HepG2 (cell line): ENCODE data around the gene CAPS. TPM values are rescaled to one million over a fixed set of nuclear protein-coding genes. Genes with fewer than 3 reads are reported as not detected.
A peak's percentile ranks its signal among the peaks of the same experiment; 100 is the strongest.

Experiments
- ATAC-seq: fragments of 200-7000 bp; cut with Tn5 transposase; 3 replicates; pipeline ENCODE4 v1.9.1; 2020; ENCODE audit warnings: mild to moderate bottlenecking, moderate library complexity
- BruUV-seq: library from RNA; stranded (reverse); fragments of 400-500 nt; replicated peaks from 2 replicates; lab custom pipeline; 2021; lab: Mats Ljungman, UMichigan
- CTCF ChIA-PET: fragments of 300-600 bp; formaldehyde crosslinking; extraction: SDS; loops from one replicate; lab custom pipeline; 2021; ENCODE audit warnings: low total read pairs, inconsistent platforms, low intra/inter-chr PET ratio; lab: Yijun Ruan, JAX
- POLR2A ChIA-PET: fragments of 350-600 bp; sonication (Branson Sonifier 250); formaldehyde crosslinking; loops from one replicate; lab custom pipeline; 2020; ENCODE audit warnings: antibody characterized with exemption, inconsistent platforms; lab: Yijun Ruan, JAX
- DNase-seq: peaks from one replicate; pipeline ENCODE4 v3.0.0-alpha.2; 2015; ENCODE audit warnings: low spot score
- FAIRE-seq: peaks from 3 replicates; lab custom pipeline; 2011; peaks lifted over from hg19 to GRCh38; lab: Jason Lieb, UNC
- H2AFZ ChIP-seq: one replicate; pipeline ENCODE4 v1.6.1; 2011; ENCODE audit warnings: low read length, inconsistent platforms
- H3K27ac ChIP-seq: fragments of 300-600 bp; 3 replicates; pipeline ENCODE4 v1.8.0; 2011; ENCODE audit warnings: mixed run types, mild to moderate bottlenecking, mixed read lengths, low read length, inconsistent platforms; ENCODE audit not compliant: insufficient read depth; ENCODE audit errors: extremely low read length
- H3K27me3 ChIP-seq, 2 experiments: fragments of 200-600 bp in 1 of 2; 2 replicates in 1 of 2; 3 replicates in 1 of 2; pipeline versions ENCODE4 v1.6.0 to v1.8.0; 2011; ENCODE audit warnings: low read length in 2 of 2, mild to moderate bottlenecking in 2 of 2, moderate library complexity in 2 of 2, inconsistent platforms in 1 of 2; ENCODE audit not compliant: insufficient read depth in 2 of 2, control insufficient read depth in 1 of 2
- H3K36me3 ChIP-seq, 2 experiments: fragments of 200-600 bp in 1 of 2; replicated peaks in 1 of 2; 2 replicates in 1 of 2; 3 replicates in 1 of 2; pipeline versions ENCODE4 v1.5.1 to v1.8.0; 2011; ENCODE audit warnings: low read length in 2 of 2, inconsistent platforms in 1 of 2; ENCODE audit not compliant: insufficient read depth in 2 of 2, control insufficient read depth in 1 of 2
- H3K4me1 ChIP-seq: 2 replicates; pipeline ENCODE4 v1.5.1; 2012; ENCODE audit warnings: low read length, inconsistent platforms; ENCODE audit not compliant: insufficient read depth
- H3K4me2 ChIP-seq: 2 replicates; pipeline ENCODE4 v1.6.0; 2011; ENCODE audit warnings: low read depth, low read length, inconsistent platforms
- H3K4me3 ChIP-seq, 3 experiments: fragments of 200-600 bp in 1 of 3; sonication (generic), shearing (Covaris generic) in 1 of 3; replicated peaks in 1 of 3; 2 replicates each; pipeline ENCODE4 v1.5.1; 2011 to 2016; ENCODE audit warnings: low read length in 3 of 3, inconsistent platforms in 2 of 3, low read depth in 2 of 3, mild to moderate bottlenecking in 2 of 3, control low read depth in 1 of 3, mixed read lengths in 1 of 3; ENCODE audit not compliant: insufficient read depth in 1 of 3
- H3K79me2 ChIP-seq: one replicate; pipeline ENCODE4 v1.6.1; 2011; ENCODE audit warnings: low read length, inconsistent platforms; ENCODE audit not compliant: insufficient read depth
- H3K9ac ChIP-seq: 2 replicates; pipeline ENCODE4 v1.6.0; 2011; ENCODE audit warnings: mild to moderate bottlenecking, low read depth, low read length, inconsistent platforms; ENCODE audit not compliant: insufficient read depth
- H3K9me3 ChIP-seq: 2 replicates; pipeline ENCODE4 v1.5.1; 2012; ENCODE audit warnings: mild to moderate bottlenecking, low read length
- H4K20me1 ChIP-seq: 2 replicates; pipeline ENCODE4 v1.6.0; 2011; ENCODE audit warnings: inconsistent platforms, mild to moderate bottlenecking, low read length, moderate library complexity; ENCODE audit not compliant: insufficient read depth
- FOXK2 ChIP-seq: fragments of 450-650 bp; IDR thresholded peaks from 2 replicates; pipeline ENCODE4 v1.6.1; 2016
- GABPA ChIP-seq, 2 experiments: IDR thresholded peaks; 2 replicates each; pipeline ENCODE4 v1.6.1; 2011 to 2016; ENCODE audit warnings: low read depth in 2 of 2, low read length in 1 of 2, missing biosample characterization in 1 of 2, missing genetic modification characterization in 1 of 2
- HMG20B ChIP-seq: conservative IDR thresholded peaks from 2 replicates; pipeline ENCODE4 v1.6.1; 2016; ENCODE audit warnings: missing genetic modification reagents, missing compliant biosample characterization
- LCORL ChIP-seq, 2 experiments: fragments of 450-650 bp in 1 of 2; sonication (generic) in 1 of 2; formaldehyde crosslinking in 1 of 2; IDR thresholded peaks; 2 replicates each; pipeline versions ENCODE4 v1.5.0 to v1.6.1; 2017 to 2020; ENCODE audit warnings: antibody characterized with exemption in 1 of 2, missing genetic modification reagents in 1 of 2
- PATZ1 ChIP-seq: sonication (generic); formaldehyde crosslinking; IDR thresholded peaks from 2 replicates; pipeline ENCODE4 v1.4.0; 2020; ENCODE audit warnings: missing genetic modification reagents
- RNF2 ChIP-seq: fragments of 450-650 bp; conservative IDR thresholded peaks from 2 replicates; pipeline ENCODE4 v1.6.1; 2016; ENCODE audit warnings: low read depth
- SALL1 ChIP-seq: sonication (generic); formaldehyde crosslinking; IDR thresholded peaks from 2 replicates; pipeline ENCODE4 v1.8.0; 2022; ENCODE audit warnings: mild to moderate bottlenecking, missing genetic modification reagents
- SAP130 ChIP-seq: IDR thresholded peaks from 2 replicates; pipeline ENCODE4 v1.6.1; 2016; ENCODE audit warnings: low read depth
- TEAD2 ChIP-seq: sonication (generic); formaldehyde crosslinking; IDR thresholded peaks from 2 replicates; pipeline ENCODE4 v1.9.0; 2021; ENCODE audit warnings: missing genetic modification reagents
- TGIF2 ChIP-seq: IDR thresholded peaks from 2 replicates; pipeline ENCODE4 v1.6.1; 2016; ENCODE audit warnings: control low read depth, missing compliant biosample characterization
- ZNF468 ChIP-seq: sonication (generic); formaldehyde crosslinking; IDR thresholded peaks from 2 replicates; pipeline ENCODE4 v1.8.0; 2022; ENCODE audit warnings: mild to moderate bottlenecking, moderate library complexity, missing genetic modification reagents
- ZNF558 ChIP-seq: sonication (generic); formaldehyde crosslinking; IDR thresholded peaks from 2 replicates; pipeline ENCODE4 v1.9.0; 2022; ENCODE audit warnings: mild to moderate bottlenecking, missing genetic modification reagents, borderline replicate concordance
- WGBS: methylation state at CpG from one replicate; pipeline ENCODE4 v1.1.6; 2017; ENCODE audit warnings: low lambda C conversion rate; 5-methylcytosine and 5-hydroxymethylcytosine counted together
- in situ Hi-C: cut with HindIII; loops from 2 replicates; pipeline ENCODE4 v1.10.0; 2017; ENCODE audit warnings: low pct_unique_long_range_greater_than_20kb; ENCODE audit not compliant: extremely low pct_ligation_motif_present
- intact Hi-C: fragments of 100-400 bp; cut with micrococcal nuclease; formaldehyde crosslinking; loops from one replicate; pipeline ENCODE4 v1.10.0; 2022; ENCODE audit not compliant: unreplicated experiment
- polyA plus RNA-seq, 8 experiments: library from polyadenylated mRNA; depleted of rRNA in 3 of 8; stranded (reverse) in 7 of 8; unstranded in 1 of 8; fragments of >200 nt; fragmentation: Illumina TruSeq in 4 of 8; extraction: Trizol in 4 of 8; gene quantifications; 2 replicates each; pipeline versions ENCODE4 v1.2.1 to v1.2.3, GENCODE V29; 2011 to 2016; ENCODE audit warnings: low read depth in 4 of 8, missing spikeins in 1 of 8, mixed read lengths in 1 of 8; ENCODE audit not compliant: insufficient read depth in 1 of 8
- total RNA-seq, 5 experiments: library from RNA; depleted of rRNA; stranded (reverse); fragments of >200 nt; fragmentation: Illumina TruSeq; extraction: Trizol; gene quantifications; 2 replicates each; pipeline ENCODE4 v1.2.3, GENCODE V29; 2016; ENCODE audit warnings: low read depth in 1 of 5
- TF ChIP-seq, protein P1 (sequence below): sonication (generic); formaldehyde crosslinking; conservative IDR thresholded peaks from 2 replicates; pipeline ENCODE4 v1.4.0; 2020; ENCODE audit warnings: mild to moderate bottlenecking, missing genetic modification reagents, moderate library complexity
- TF ChIP-seq, protein P2 (sequence below): sonication (generic); formaldehyde crosslinking; IDR thresholded peaks from 2 replicates; pipeline ENCODE4 v1.4.0; 2020; ENCODE audit warnings: missing genetic modification reagents, mild to moderate bottlenecking, borderline replicate concordance

Gene CAPS
- total and polyA plus RNA-seq, 2 of the 13 experiments (the other 11 are each of a cell fraction or from before 2014, with no cell fraction given) = 3.1 TPM

- Histone ChIP-seq H3K9me3 (no peaks in the 10 kb centered on the region), H2AFZ (no peak overlapping the region), H3K9ac (peak overlapping the region; percentile 55), H3K79me2 (peaks cover 93% of the 10 kb centered on the region), H3K4me2 (peak overlapping the region; percentile 52), H3K27me3 (no peaks in the 10 kb centered on the region), H3K36me3 (peaks cover 4 to 8% of the 10 kb centered on the region in 2 experiments; a peak in 4 of 5 replicates), H3K4me3 (peak overlapping the region in 1 of 3 experiments; percentile 18; a peak in 1 of 6 replicates), H3K4me1 (peaks cover 99% of the 10 kb centered on the region), H3K27ac (peak overlapping the region; percentile 95), H4K20me1 (no peaks in the 10 kb centered on the region)
- ChIA-PET CTCF (no interaction called here), POLR2A (interaction anchor here (0.9 to 1.3 kb wide), 3 partner anchors 8 to 56 kb away, joined by 3 to 6 read pairs (median 5); no protein-coding TSS in a partner anchor)
- in situ Hi-C loops (no loop called here), intact Hi-C loops (no loop called here)
- FAIRE-seq (no peak), ATAC-seq (no peak), DNase-seq (peak; percentile 61)
- BruUV-seq = no TSS peak
- WGBS = 88% methylated on average over 8 of the region's 18 CpGs
- TF ChIP-seq ZNF468 (CRISPR knock-in tag) = no peak
- TF ChIP-seq, protein P1, sequence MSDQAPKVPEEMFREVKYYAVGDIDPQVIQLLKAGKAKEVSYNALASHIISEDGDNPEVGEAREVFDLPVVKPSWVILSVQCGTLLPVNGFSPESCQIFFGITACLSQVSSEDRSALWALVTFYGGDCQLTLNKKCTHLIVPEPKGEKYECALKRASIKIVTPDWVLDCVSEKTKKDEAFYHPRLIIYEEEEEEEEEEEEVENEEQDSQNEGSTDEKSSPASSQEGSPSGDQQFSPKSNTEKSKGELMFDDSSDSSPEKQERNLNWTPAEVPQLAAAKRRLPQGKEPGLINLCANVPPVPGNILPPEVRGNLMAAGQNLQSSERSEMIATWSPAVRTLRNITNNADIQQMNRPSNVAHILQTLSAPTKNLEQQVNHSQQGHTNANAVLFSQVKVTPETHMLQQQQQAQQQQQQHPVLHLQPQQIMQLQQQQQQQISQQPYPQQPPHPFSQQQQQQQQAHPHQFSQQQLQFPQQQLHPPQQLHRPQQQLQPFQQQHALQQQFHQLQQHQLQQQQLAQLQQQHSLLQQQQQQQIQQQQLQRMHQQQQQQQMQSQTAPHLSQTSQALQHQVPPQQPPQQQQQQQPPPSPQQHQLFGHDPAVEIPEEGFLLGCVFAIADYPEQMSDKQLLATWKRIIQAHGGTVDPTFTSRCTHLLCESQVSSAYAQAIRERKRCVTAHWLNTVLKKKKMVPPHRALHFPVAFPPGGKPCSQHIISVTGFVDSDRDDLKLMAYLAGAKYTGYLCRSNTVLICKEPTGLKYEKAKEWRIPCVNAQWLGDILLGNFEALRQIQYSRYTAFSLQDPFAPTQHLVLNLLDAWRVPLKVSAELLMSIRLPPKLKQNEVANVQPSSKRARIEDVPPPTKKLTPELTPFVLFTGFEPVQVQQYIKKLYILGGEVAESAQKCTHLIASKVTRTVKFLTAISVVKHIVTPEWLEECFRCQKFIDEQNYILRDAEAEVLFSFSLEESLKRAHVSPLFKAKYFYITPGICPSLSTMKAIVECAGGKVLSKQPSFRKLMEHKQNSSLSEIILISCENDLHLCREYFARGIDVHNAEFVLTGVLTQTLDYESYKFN = no peak; the same call in 1 of the 2 replicates
- no peak for TF ChIP-seq GABPA (IDR thresholded peaks at IDR 0.05; ENCODE audit: low read depth, low read length)
- no peak for TF ChIP-seq GABPA (CRISPR knock-in tag; IDR thresholded peaks at IDR 0.05; ENCODE audit: low read depth)
- peak; percentile 81 for TF ChIP-seq PATZ1
- 0 out of 2 replicates have a peak, but pooled peaks have one; percentile 14 for TF ChIP-seq TGIF2 (CRISPR knock-in tag)
- no peak for TF ChIP-seq LCORL (IDR thresholded peaks at IDR 0.05)
- TF ChIP-seq LCORL (CRISPR knock-in tag; IDR thresholded peaks at IDR 0.05) = peak; percentile 65
- TF ChIP-seq, protein P2, sequence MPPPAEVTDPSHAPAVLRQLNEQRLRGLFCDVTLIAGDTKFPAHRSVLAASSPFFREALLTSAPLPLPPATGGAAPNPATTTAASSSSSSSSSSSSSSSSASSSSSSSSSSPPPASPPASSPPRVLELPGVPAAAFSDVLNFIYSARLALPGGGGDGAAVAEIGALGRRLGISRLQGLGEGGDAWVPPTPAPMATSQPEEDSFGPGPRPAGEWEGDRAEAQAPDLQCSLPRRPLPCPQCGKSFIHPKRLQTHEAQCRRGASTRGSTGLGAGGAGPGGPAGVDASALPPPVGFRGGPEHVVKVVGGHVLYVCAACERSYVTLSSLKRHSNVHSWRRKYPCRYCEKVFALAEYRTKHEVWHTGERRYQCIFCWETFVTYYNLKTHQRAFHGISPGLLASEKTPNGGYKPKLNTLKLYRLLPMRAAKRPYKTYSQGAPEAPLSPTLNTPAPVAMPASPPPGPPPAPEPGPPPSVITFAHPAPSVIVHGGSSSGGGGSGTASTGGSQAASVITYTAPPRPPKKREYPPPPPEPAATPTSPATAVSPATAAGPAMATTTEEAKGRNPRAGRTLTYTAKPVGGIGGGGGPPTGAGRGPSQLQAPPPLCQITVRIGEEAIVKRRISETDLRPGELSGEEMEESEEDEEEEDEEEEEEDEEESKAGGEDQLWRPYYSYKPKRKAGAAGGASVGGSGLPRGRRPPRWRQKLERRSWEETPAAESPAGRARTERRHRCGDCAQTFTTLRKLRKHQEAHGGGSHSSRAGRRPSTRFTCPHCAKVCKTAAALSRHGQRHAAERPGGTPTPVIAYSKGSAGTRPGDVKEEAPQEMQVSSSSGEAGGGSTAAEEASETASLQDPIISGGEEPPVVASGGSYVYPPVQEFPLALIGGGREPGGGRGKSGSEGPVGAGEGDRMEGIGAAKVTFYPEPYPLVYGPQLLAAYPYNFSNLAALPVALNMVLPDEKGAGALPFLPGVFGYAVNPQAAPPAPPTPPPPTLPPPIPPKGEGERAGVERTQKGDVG = peak; percentile 73; the same call in 1 of the 2 replicates
- TF ChIP-seq SALL1 (CRISPR knock-in tag) = peak; percentile 54
- TF ChIP-seq ZNF558 (CRISPR knock-in tag) = no peak
- TF ChIP-seq SAP130 (CRISPR knock-in tag) = peak; percentile 26; the same call in 1 of the 2 replicates
- TF ChIP-seq HMG20B (CRISPR knock-in tag) = no peak
- TF ChIP-seq RNF2 = no peak
- TF ChIP-seq FOXK2 = no peak
- no peak for TF ChIP-seq TEAD2 (CRISPR knock-in tag)
These were observed 46.2 kb downstream of the CAPS start for GRCh38 chr19:5960005-5961001.
